Hepatocyte (in vitro differentiated cells): Measurements from ENCODE around the gene SCUBE2. TPM values are rescaled to one million over a fixed set of nuclear protein-coding genes. Genes with fewer than 3 reads are reported as not detected.
"Not testable (repeated sequence)": the region's sequence is repeated elsewhere in the genome, so short reads cannot be mapped to it uniquely, and the experiment has no call there.

Experiments used
- DNase-seq: peaks from one replicate; pipeline ENCODE4 v3.0.0-alpha.2; 2016; ENCODE audit warnings: low spot score
- H2AFZ ChIP-seq: fragments of 200-600 bp; sonication (generic); 2 replicates; pipeline ENCODE4 v1.6.0; 2016; ENCODE audit warnings: antibody characterized with exemption, mild to moderate bottlenecking
- H3K27ac ChIP-seq: fragments of 200-600 bp; sonication (generic); 2 replicates; pipeline ENCODE4 v1.5.1; 2016; ENCODE audit warnings: mild to moderate bottlenecking
- H3K27me3 ChIP-seq: fragments of 200-600 bp; sonication (generic); 2 replicates; pipeline ENCODE4 v1.6.1; 2016
- H3K36me3 ChIP-seq: fragments of 200-600 bp; sonication (generic); replicated peaks from 2 replicates; pipeline ENCODE4 v1.5.1; 2016; ENCODE audit warnings: low read depth; ENCODE audit not compliant: insufficient read depth
- H3K4me1 ChIP-seq: fragments of 200-600 bp; sonication (generic); 2 replicates; pipeline ENCODE4 v1.5.1; 2016; ENCODE audit warnings: mild to moderate bottlenecking, moderate library complexity; ENCODE audit not compliant: insufficient read depth
- H3K4me2 ChIP-seq: fragments of 200-600 bp; sonication (generic); 2 replicates; pipeline ENCODE4 v1.6.0; 2016
- H3K4me3 ChIP-seq: fragments of 200-600 bp; sonication (generic); 2 replicates; pipeline ENCODE4 v1.5.1; 2016; ENCODE audit warnings: mild to moderate bottlenecking
- H3K79me2 ChIP-seq: fragments of 200-600 bp; sonication (generic); 2 replicates; pipeline ENCODE4 v1.6.0; 2017; ENCODE audit warnings: mild to moderate bottlenecking
- H3K9me2 ChIP-seq: fragments of 200-600 bp; sonication (generic); replicated peaks from 2 replicates; pipeline ENCODE4 v1.6.0; 2017; ENCODE audit warnings: mild to moderate bottlenecking; ENCODE audit not compliant: insufficient read depth
- H3K9me3 ChIP-seq: fragments of 200-600 bp; sonication (generic); 2 replicates; pipeline ENCODE4 v1.5.1; 2016; ENCODE audit warnings: low read depth, mild to moderate bottlenecking
- H4K20me1 ChIP-seq: fragments of 200-600 bp; sonication (generic); 2 replicates; pipeline ENCODE4 v1.6.0; 2016; ENCODE audit warnings: mild to moderate bottlenecking; ENCODE audit not compliant: insufficient read depth, poor library complexity, severe bottlenecking
- EZH2 ChIP-seq: fragments of 200-600 bp; sonication (generic); IDR thresholded peaks from 2 replicates; pipeline ENCODE4 v1.6.1; 2016; ENCODE audit warnings: antibody characterized with exemption, mild to moderate bottlenecking, borderline replicate concordance
- EZH2phosphoT487 ChIP-seq: fragments of 200-600 bp; sonication (generic); IDR thresholded peaks from one replicate; pipeline ENCODE4 v1.6.1; 2018; ENCODE audit warnings: antibody characterized with exemption, mild to moderate bottlenecking, low read depth, moderate library complexity; ENCODE audit not compliant: unreplicated experiment, severe bottlenecking
- WGBS: methylation state at CpG from one replicate; pipeline ENCODE4 v1.1.6; 2016; ENCODE audit warnings: low lambda C conversion rate; ENCODE audit errors: missing lambda C conversion rate; 5-methylcytosine and 5-hydroxymethylcytosine counted together
- polyA plus RNA-seq: library from polyadenylated mRNA; unstranded; fragments of >200 nt; fragmentation: Nextera tagmentation; extraction: Ambion mirVana; gene quantifications from 2 replicates; pipeline ENCODE4 v1.2.1, GENCODE V29; 2016
- total RNA-seq: library from RNA; depleted of rRNA; stranded (reverse); fragments of >200 nt; gene quantifications from 2 replicates; pipeline ENCODE4 v1.2.3, GENCODE V29; 2014
- TF ChIP-seq, protein P1 (sequence below): fragments of 200-600 bp; sonication (generic); IDR thresholded peaks from 2 replicates; pipeline ENCODE4 v1.5.1; 2016; ENCODE audit warnings: antibody characterized with exemption, mild to moderate bottlenecking; ENCODE audit not compliant: poor library complexity

The SCUBE2 gene
- total and polyA plus RNA-seq, 2 experiments from 2014 or later = 8.6 to 8.9 TPM

DNA sequence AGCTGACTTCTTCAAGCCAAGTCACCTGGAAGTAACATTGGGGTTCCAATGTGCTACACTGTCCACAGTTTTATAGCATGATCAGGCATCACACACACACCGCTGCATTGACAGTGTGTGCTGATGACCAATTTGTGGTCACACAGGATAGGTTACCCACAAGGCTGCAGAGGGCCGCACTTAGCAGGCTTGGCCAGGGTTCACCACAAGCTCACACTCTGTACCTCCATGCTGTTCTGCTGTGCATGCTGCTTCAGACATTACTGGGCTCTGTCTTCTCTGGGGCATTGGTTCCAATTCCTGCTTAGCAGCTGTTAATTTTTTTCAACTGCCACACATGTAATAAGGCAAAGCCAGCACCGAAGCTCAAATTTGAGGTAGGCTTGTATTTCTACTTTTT is 76.6 kb downstream of the SCUBE2 start:
- TF ChIP-seq EZH2phosphoT487 = no peak
- TF ChIP-seq, protein P1, sequence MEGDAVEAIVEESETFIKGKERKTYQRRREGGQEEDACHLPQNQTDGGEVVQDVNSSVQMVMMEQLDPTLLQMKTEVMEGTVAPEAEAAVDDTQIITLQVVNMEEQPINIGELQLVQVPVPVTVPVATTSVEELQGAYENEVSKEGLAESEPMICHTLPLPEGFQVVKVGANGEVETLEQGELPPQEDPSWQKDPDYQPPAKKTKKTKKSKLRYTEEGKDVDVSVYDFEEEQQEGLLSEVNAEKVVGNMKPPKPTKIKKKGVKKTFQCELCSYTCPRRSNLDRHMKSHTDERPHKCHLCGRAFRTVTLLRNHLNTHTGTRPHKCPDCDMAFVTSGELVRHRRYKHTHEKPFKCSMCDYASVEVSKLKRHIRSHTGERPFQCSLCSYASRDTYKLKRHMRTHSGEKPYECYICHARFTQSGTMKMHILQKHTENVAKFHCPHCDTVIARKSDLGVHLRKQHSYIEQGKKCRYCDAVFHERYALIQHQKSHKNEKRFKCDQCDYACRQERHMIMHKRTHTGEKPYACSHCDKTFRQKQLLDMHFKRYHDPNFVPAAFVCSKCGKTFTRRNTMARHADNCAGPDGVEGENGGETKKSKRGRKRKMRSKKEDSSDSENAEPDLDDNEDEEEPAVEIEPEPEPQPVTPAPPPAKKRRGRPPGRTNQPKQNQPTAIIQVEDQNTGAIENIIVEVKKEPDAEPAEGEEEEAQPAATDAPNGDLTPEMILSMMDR = no peak
- TF ChIP-seq EZH2 = no peak

GRCh38 chr11:9013373-9013772 is 78.0 kb downstream of the SCUBE2 start:
- TF ChIP-seq EZH2 (no peak), EZH2phosphoT487 (no peak)
- TF ChIP-seq, protein P1 = no peak
- Histone ChIP-seq H3K79me2 (no peaks in the 10 kb centered on the region), H3K9me2 (no peaks in the 10 kb centered on the region), H3K4me2 (no peak overlapping the region), H3K27ac (no peak overlapping the region), H4K20me1 (no peaks in the 10 kb centered on the region), H3K36me3 (no peaks in the 10 kb centered on the region), H2AFZ (no peak overlapping the region), H3K4me1 (no peaks in the 10 kb centered on the region), H3K4me3 (no peak overlapping the region), H3K9me3 (no peaks in the 10 kb centered on the region), H3K27me3 (no peaks in the 10 kb centered on the region)
- WGBS = 95% methylated on average over 4 of the region's 4 CpGs
- no peak for DNase-seq

More for the DNA sequence above, 76.6 kb downstream of the SCUBE2 start:
- H3K27ac ChIP-seq = no peak overlapping the region
- H4K20me1 ChIP-seq = no peaks in the 10 kb centered on the region
- H3K79me2 ChIP-seq = no peaks in the 10 kb centered on the region
- WGBS = 95% methylated on average over 3 of the region's 3 CpGs
- DNase-seq = no peak
- H3K4me1 ChIP-seq = no peaks in the 10 kb centered on the region
- H3K4me3 ChIP-seq = no peak overlapping the region
- H3K4me2 ChIP-seq = no peak overlapping the region
- H3K9me2 ChIP-seq = no peaks in the 10 kb centered on the region
- H3K27me3 ChIP-seq = no peaks in the 10 kb centered on the region
- no peaks in the 10 kb centered on the region for H3K9me3 ChIP-seq
- H2AFZ ChIP-seq = no peak overlapping the region
- no peaks in the 10 kb centered on the region for H3K36me3 ChIP-seq

GRCh38 chr11:9009538-9009937 is 81.9 kb downstream of the SCUBE2 start:
- H2AFZ ChIP-seq, H3K79me2 ChIP-seq, H3K9me2 ChIP-seq, H4K20me1 ChIP-seq, H3K4me2 ChIP-seq, H3K27ac ChIP-seq, H3K36me3 ChIP-seq, H3K4me3 ChIP-seq, H3K9me3 ChIP-seq, H3K4me1 ChIP-seq, DNase-seq: not testable (repeated sequence)
- peaks cover 22% of the 10 kb centered on the region for H3K27me3 ChIP-seq
- 81% methylated on average over 1 of the region's 1 CpG for WGBS

- TF ChIP-seq, protein P1 = no peak
- no peak for TF ChIP-seq EZH2
- no peak for TF ChIP-seq EZH2phosphoT487
- WGBS = 90% methylated on average over 1 of the region's 1 CpG
Measured at GRCh38 chr11:9008661-9009060, 82.7 kb downstream of the SCUBE2 start.

More at GRCh38 chr11:9008661-9009060, 82.7 kb downstream of the SCUBE2 start:
- Histone ChIP-seq H3K9me2 (no peaks in the 10 kb centered on the region), H3K36me3 (no peaks in the 10 kb centered on the region), H3K4me3 (no peak overlapping the region), H2AFZ (no peak overlapping the region), H3K27me3 (peaks cover 30% of the 10 kb centered on the region), H3K4me2 (no peak overlapping the region), H3K9me3 (no peaks in the 10 kb centered on the region), H3K27ac (no peak overlapping the region), H3K79me2 (no peaks in the 10 kb centered on the region), H4K20me1 (no peaks in the 10 kb centered on the region), H3K4me1 (peaks cover 9% of the 10 kb centered on the region)
- no peak for DNase-seq
